Psoas muscle (tissue), 8 donors: Measurements from ENCODE around the gene ARF5. TPM values are rescaled to one million over a fixed set of nuclear protein-coding genes. Genes with fewer than 3 reads are reported as not detected.
"Not testable (repeated sequence)": the region's sequence is repeated elsewhere in the genome, so short reads cannot be mapped to it uniquely, and the experiment has no call there.

Experiments used
- ATAC-seq, 4 donors: fragments of 200-7000 bp; cut with Tn5 transposase; one replicate each; pipeline ENCODE4 v1.9.1; 2020; ENCODE audit warnings: moderate library complexity in 3 of 4, mild to moderate bottlenecking in 2 of 4
- DNase-seq, 2 donors: peaks; one replicate each; pipeline ENCODE4 v3.0.0-alpha.2; 2020
- H3K27ac ChIP-seq: fragments of 200-600 bp; one replicate; pipeline ENCODE4 v1.8.0; 2022
- H3K27me3 ChIP-seq, 3 donors: fragments of 200-600 bp in 1 of 3; one replicate each; pipeline versions ENCODE4 v1.6.1 to v1.8.0; 2013 to 2022; ENCODE audit warnings: low read length in 2 of 3, mild to moderate bottlenecking in 2 of 3, moderate library complexity in 1 of 3; ENCODE audit not compliant: insufficient read depth in 3 of 3
- H3K36me3 ChIP-seq, 2 donors: fragments of 200-600 bp in 1 of 2; one replicate each; pipeline versions ENCODE4 v1.6.1 to v1.8.0; 2013 to 2022; ENCODE audit warnings: low read depth in 1 of 2, mild to moderate bottlenecking in 1 of 2, moderate library complexity in 1 of 2; ENCODE audit not compliant: insufficient read depth in 1 of 2
- H3K4me1 ChIP-seq: fragments of 200-600 bp; one replicate; pipeline ENCODE4 v1.8.0; 2022
- H3K4me3 ChIP-seq: fragments of 200-600 bp; one replicate; pipeline ENCODE4 v1.8.0; 2022; ENCODE audit warnings: mild to moderate bottlenecking
- H3K9me3 ChIP-seq: fragments of 200-600 bp; one replicate; pipeline ENCODE4 v1.8.0; 2022
- WGBS, 3 donors: extraction: QIAGEN DNeasy Blood & Tissue Kit; methylation state at CpG; one replicate each; pipeline versions ENCODE4 v1.1.6 to v1.1.7; 2013; 5-methylcytosine and 5-hydroxymethylcytosine counted together
- intact Hi-C, 2 donors: fragments of 100-400 bp; cut with DNase I; formaldehyde crosslinking; loops; one replicate each; pipeline versions ENCODE4 v1.11.0 to v1.14.2; 2022
- polyA plus RNA-seq, 3 donors: library from polyadenylated mRNA; stranded (reverse); fragments of 200-250 nt; gene quantifications; one replicate each; pipeline ENCODE4 v1.2.3, GENCODE V29; 2013
- total RNA-seq, 4 donors: library from RNA; stranded (reverse); fragmentation: NEBNext Ultra II Directional in 2 of 4; extraction: Animal tissue kit (Norgen Biotek cat#: 25700) in 2 of 4; gene quantifications; one replicate each; pipeline versions ENCODE4 v1.2.1 to v1.2.4, GENCODE V29; 2021 to 2023
- TF ChIP-seq, protein P1 (sequence below): fragments of 200-600 bp; IDR thresholded peaks from one replicate; pipeline ENCODE4 v1.8.0; 2022; ENCODE audit warnings: antibody characterized with exemption
- donor health status: healthy with polysubstance abuse.
- donor health status: DM: no; HTN: no; CAD: no; lungs with moderate emphysema.
- donor health status: Bipolar disorder and iron deficiency.
- donor health status: healthy.
- donor health status: DM: yes; HTN: yes; CAD: no.
- donor health status: DM: no; HTN: no; CAD: no.
- donor health status: DM: no; HTN: no; CAD: no.
- donor health status: DM: yes; HTN: yes; CAD: no.

ARF5 gene
- total and polyA plus RNA-seq, 7 donors: 78.7 to 118 (median 91.0) TPM

DNA sequence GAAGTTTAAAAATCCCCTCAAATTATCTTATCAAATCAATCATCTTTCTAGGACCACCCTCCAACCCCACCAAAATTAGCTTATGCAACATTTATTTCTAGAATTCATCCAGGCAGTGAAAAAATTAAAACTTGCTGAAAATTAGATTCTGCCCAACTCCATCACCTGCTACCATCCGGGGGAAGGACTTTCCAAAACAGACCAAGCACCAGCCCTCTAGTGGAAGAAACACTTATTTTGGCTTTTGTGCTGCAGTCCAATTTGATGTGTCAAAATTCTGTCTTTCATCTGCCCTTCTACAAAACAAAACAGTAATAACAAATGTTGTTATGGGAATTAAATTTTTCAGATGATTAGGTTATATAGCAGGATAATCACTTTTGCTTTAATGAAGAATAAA is 38.0 kb upstream of the ARF5 start:
- no peak for ATAC-seq
- WGBS, 3 donors: 12 to 36% (median 14%) methylated on average over 1 of the region's 1 CpG
- H3K4me3 ChIP-seq: no peak overlapping the region
- TF ChIP-seq, protein P1, sequence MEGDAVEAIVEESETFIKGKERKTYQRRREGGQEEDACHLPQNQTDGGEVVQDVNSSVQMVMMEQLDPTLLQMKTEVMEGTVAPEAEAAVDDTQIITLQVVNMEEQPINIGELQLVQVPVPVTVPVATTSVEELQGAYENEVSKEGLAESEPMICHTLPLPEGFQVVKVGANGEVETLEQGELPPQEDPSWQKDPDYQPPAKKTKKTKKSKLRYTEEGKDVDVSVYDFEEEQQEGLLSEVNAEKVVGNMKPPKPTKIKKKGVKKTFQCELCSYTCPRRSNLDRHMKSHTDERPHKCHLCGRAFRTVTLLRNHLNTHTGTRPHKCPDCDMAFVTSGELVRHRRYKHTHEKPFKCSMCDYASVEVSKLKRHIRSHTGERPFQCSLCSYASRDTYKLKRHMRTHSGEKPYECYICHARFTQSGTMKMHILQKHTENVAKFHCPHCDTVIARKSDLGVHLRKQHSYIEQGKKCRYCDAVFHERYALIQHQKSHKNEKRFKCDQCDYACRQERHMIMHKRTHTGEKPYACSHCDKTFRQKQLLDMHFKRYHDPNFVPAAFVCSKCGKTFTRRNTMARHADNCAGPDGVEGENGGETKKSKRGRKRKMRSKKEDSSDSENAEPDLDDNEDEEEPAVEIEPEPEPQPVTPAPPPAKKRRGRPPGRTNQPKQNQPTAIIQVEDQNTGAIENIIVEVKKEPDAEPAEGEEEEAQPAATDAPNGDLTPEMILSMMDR: no peak
- intact Hi-C loops: no loop called here
- H3K27ac ChIP-seq: no peak overlapping the region
- H3K9me3 ChIP-seq: no peaks in the 10 kb centered on the region
- H3K4me1 ChIP-seq: no peaks in the 10 kb centered on the region
- DNase-seq: no peak
- no peaks in the 10 kb centered on the region for H3K36me3 ChIP-seq
- H3K27me3 ChIP-seq: no peaks in the 10 kb centered on the region

DNA sequence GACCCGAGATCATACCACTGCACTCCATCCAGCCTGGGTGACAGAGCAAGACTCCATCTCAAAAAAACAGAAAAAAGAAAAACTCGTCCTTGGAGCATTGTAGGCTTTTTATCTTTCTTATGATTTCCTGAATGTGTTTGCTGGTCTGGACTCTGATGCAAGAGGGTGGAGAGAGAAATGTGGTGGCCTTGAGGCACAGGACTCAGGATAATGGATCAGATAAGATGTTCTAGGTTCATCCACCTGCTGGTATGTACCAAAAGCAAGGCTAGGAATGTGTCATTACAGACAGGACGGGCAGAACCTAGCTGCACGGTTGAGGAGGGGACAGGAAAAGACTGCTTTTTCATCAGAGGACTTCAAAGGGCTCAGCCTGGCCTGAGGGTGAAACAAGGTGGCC is 36.3 kb upstream of the ARF5 start:
- TF ChIP-seq, protein P1: no peak
- H3K27ac ChIP-seq: no peak overlapping the region
- no peaks in the 10 kb centered on the region for H3K4me1 ChIP-seq
- WGBS, 3 donors: 74 to 78% (median 75%) methylated on average over 4 of the region's 4 CpGs
- no peaks in the 10 kb centered on the region for H3K9me3 ChIP-seq
- ATAC-seq (no peak), DNase-seq (no peak)
- intact Hi-C loops: no loop called here
- H3K36me3 ChIP-seq: no peaks in the 10 kb centered on the region
- H3K4me3 ChIP-seq: no peak overlapping the region
- H3K27me3 ChIP-seq: no peaks in the 10 kb centered on the region

DNA sequence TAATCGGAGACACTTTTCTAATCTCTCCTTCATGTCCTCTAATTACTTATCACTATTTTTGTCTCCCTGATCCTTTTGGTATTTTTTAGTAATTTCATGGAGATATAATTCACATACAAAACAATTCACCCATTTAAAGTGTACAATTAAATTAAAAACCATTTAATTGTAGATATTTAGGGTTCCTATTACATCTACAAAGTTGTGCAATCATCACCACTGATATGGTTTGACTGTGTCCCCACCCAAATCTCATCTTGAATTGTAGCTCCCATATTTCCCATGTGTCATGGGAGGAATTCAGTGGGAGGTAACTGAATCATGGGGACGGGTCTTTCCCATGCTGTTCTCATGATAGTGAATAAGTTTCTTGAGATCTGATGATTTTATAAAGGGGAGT is 31.8 kb upstream of the ARF5 start:
- Histone ChIP-seq H3K9me3 (no peaks in the 10 kb centered on the region), H3K27me3 (no peaks in the 10 kb centered on the region), H3K36me3 (no peaks in the 10 kb centered on the region), H3K4me1 (no peaks in the 10 kb centered on the region), H3K27ac (no peak overlapping the region), H3K4me3 (no peak overlapping the region)
- intact Hi-C loops: loop anchor here in 1 of 2 donors (5.0 kb wide), 1 partner anchor 651 kb away; no protein-coding TSS in a partner anchor
- no peak for DNase-seq
- ATAC-seq: no peak
- TF ChIP-seq, protein P1: no peak
- 78 to 85% (median 85%) methylated on average over 2 of the region's 2 CpGs for WGBS, 3 donors

DNA sequence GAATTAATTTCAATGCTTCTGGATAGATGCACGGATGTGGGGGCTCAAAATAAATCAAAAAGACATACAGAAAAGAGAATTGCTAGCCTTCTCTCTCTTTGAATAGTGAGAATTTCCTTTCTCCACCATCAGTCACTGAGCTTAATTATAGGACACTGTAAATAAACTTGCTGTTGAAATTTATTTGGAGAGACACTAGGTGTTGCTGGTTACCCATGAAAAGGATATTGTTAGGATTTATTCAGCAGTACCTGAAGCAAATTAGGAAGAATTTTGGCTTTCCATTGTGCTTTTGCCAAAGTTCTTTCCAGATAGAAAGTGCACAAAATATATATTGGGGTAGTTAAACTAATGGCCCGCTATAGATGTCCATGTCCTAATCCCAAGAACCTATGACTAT is 30.4 kb upstream of the ARF5 start:
- H3K36me3 ChIP-seq: no peaks in the 10 kb centered on the region
- no peak overlapping the region for H3K4me3 ChIP-seq
- no peaks in the 10 kb centered on the region for H3K4me1 ChIP-seq
- no peaks in the 10 kb centered on the region for H3K27me3 ChIP-seq
- H3K9me3 ChIP-seq: no peaks in the 10 kb centered on the region
- DNase-seq: no peak
- TF ChIP-seq, protein P1: peak; percentile 16
- no peak for ATAC-seq
- 70 to 77% (median 72%) methylated on average over 2 of the region's 2 CpGs for WGBS, 3 donors
- H3K27ac ChIP-seq: no peak overlapping the region
- intact Hi-C loops: loop anchor here in 1 of 2 donors (5.0 kb wide), 1 partner anchor 649 kb away; no protein-coding TSS in a partner anchor

DNA sequence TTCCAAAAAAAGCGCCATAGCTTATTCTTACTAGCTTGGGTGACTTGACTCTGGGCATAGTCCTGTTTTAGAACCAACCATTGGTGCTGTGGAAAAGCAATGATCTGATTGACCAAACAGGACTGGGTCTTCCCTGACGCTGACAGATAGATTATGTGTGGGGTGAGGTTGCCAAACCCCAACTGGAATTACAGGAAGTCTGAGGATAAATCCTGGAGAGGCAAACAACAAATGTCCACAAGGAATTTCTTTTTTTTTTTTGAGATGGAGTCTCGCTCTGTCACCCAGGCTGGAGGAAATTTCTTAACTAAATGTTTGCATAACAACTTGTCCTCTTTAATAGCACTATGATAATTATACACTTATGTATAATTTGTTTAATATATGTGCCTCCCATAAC is 22.0 kb upstream of the ARF5 start:
- no peak for ATAC-seq
- DNase-seq: no peak
- Histone ChIP-seq H3K4me1 (no peaks in the 10 kb centered on the region), H3K27me3 (no peaks in the 10 kb centered on the region), H3K9me3 (no peaks in the 10 kb centered on the region), H3K27ac (no peak overlapping the region), H3K4me3 (no peak overlapping the region), H3K36me3 (no peaks in the 10 kb centered on the region)
- intact Hi-C loops: no loop called here
- 70 to 78% (median 71%) methylated on average over 3 of the region's 3 CpGs for WGBS, 3 donors
- TF ChIP-seq, protein P1: no peak

DNA sequence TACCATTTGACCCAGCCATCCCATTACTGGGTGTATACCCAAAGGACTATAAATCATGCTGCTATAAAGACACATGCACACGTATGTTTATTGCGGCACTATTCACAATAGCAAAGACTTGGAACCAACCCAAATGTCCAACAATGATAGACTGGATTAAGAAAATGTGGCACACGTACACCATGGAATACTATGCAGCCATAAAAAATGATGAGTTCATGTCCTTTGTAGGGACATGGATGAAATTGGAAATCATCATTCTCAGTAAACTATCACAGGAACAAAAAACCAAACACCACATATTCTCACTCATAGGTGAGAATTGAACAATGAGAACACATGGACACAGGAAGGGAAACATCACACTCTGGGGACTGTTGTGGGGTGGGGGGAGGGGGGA is 20.2 kb upstream of the ARF5 start:
- intact Hi-C loops, DNase-seq, H3K36me3 ChIP-seq, H3K9me3 ChIP-seq, H3K27me3 ChIP-seq, H3K4me3 ChIP-seq, H3K27ac ChIP-seq, ATAC-seq, H3K4me1 ChIP-seq: not testable (repeated sequence)
- no CpG with 5 or more reads among the region's 3 CpGs for WGBS, 3 donors
